Neural cell (in vitro differentiated cells): Measurements from ENCODE around the gene USP40.

Source experiments
- CTCF ChIP-seq: fragments of 450-650 bp; IDR thresholded peaks from 2 replicates; pipeline ENCODE4 v1.5.1; 2014; ENCODE audit warnings: antibody characterized with exemption, mild to moderate bottlenecking, moderate library complexity; ENCODE audit not compliant: poor library complexity, severe bottlenecking
- EP300 ChIP-seq: fragments of 450-650 bp; conservative IDR thresholded peaks from 2 replicates; pipeline ENCODE4 v1.6.1; 2014; ENCODE audit warnings: antibody characterized with exemption, mild to moderate bottlenecking, moderate library complexity; ENCODE audit not compliant: poor library complexity, severe bottlenecking
- EZH2 ChIP-seq: fragments of 200-600, 300-800 bp; shearing (Covaris generic), sonication (generic); IDR thresholded peaks from 2 replicates; pipeline ENCODE4 v1.6.1; 2014; ENCODE audit warnings: antibody characterized with exemption, low read length, borderline replicate concordance, mild to moderate bottlenecking; ENCODE audit not compliant: insufficient read depth, poor library complexity, severe bottlenecking
- POLR2AphosphoS5 ChIP-seq: IDR thresholded peaks from 2 replicates; pipeline ENCODE4 v1.6.1; 2012
- RAD21 ChIP-seq: fragments of 450-650 bp; conservative IDR thresholded peaks from 2 replicates; pipeline ENCODE4 v1.6.1; 2014; ENCODE audit warnings: antibody characterized with exemption, mild to moderate bottlenecking, moderate library complexity
- REST ChIP-seq: IDR thresholded peaks from 2 replicates; pipeline ENCODE4 v1.6.1; 2012; ENCODE audit warnings: borderline replicate concordance

GRCh38 chr2:233556881-233557736 lies 9.5 kb downstream of the USP40 start:
- TF ChIP-seq CTCF (no peak), POLR2AphosphoS5 (no peak), REST (no peak), RAD21 (no peak), EZH2 (no peak), EP300 (no peak)
